Measurements from ENCODE around the gene SMIM38. TPM values are rescaled to one million over a fixed set of nuclear protein-coding genes. Genes with fewer than 3 reads are reported as not detected.

Gene SMIM38
- total RNA-seq, 1 experiment from 2014 or later: 0.54 TPM

DNA sequence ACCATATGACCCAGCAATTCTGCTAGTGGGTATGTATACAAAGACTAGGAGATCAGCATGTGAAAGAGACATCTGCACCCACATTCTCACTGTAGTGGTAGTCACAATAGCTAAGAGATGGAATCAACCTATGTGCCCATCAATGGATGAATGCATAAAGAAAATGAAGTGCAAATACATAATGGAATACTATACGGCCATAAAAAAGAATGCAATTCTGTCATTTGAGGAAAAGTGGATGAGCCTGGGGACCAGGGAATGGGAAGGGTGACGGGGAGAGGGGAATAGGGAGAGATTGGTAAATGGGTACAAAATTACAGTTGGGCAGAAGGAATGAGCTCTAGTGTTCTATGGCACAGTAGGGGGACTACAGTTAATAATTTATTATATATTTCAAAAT lies 26.7 kb upstream of the SMIM38 start (continued):
- TF ChIP-seq, protein P1, sequence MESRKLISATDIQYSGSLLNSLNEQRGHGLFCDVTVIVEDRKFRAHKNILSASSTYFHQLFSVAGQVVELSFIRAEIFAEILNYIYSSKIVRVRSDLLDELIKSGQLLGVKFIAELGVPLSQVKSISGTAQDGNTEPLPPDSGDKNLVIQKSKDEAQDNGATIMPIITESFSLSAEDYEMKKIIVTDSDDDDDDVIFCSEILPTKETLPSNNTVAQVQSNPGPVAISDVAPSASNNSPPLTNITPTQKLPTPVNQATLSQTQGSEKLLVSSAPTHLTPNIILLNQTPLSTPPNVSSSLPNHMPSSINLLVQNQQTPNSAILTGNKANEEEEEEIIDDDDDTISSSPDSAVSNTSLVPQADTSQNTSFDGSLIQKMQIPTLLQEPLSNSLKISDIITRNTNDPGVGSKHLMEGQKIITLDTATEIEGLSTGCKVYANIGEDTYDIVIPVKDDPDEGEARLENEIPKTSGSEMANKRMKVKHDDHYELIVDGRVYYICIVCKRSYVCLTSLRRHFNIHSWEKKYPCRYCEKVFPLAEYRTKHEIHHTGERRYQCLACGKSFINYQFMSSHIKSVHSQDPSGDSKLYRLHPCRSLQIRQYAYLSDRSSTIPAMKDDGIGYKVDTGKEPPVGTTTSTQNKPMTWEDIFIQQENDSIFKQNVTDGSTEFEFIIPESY (IDR thresholded peaks at IDR 0.05; ENCODE audit: extremely low read depth, insufficient replicate concordance, low read length): no peak

DNA sequence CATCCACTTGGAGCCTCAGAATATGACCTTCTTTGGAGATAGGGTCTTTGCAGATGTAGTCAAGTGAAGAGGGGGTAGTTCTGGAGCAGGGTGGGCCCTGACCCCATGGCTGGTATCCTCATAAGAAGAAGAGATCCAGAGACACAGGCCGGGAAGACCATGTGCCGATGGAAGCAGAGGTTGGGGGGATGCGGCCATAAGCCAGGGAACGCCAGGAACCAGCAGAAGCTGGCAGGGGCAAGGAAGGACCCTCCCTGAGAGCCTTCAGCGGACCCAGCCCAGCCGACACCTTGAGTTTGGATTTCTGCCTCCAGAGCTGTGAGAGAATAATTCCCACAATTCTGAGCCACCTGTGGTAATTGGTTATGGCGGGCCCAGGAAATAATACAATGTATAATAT lies 26.1 kb upstream of the SMIM38 start:
- TF ChIP-seq, protein P2, sequence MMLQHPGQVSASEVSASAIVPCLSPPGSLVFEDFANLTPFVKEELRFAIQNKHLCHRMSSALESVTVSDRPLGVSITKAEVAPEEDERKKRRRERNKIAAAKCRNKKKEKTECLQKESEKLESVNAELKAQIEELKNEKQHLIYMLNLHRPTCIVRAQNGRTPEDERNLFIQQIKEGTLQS (IDR thresholded peaks at IDR 0.05): no peak
- no peak for TF ChIP-seq EZH2phosphoT487 (IDR thresholded peaks at IDR 0.05; ENCODE audit: borderline replicate concordance)
- TF ChIP-seq, protein P1 (IDR thresholded peaks at IDR 0.05; ENCODE audit: extremely low read depth, insufficient replicate concordance, low read length): no peak
- TF ChIP-seq FOSL1 (IDR thresholded peaks at IDR 0.05; ENCODE audit: low read depth): no peak
- no peak for TF ChIP-seq EGR1 (IDR thresholded peaks at IDR 0.05; ENCODE audit: low read depth)
- TF ChIP-seq SRF (IDR thresholded peaks at IDR 0.05; ENCODE audit: low read depth): no peak
- no peak for TF ChIP-seq CEBPB (IDR thresholded peaks at IDR 0.05; ENCODE audit: low read depth)
- ChIA-PET POLR2A (no interaction called here), CTCF (interaction anchor here (2.5 kb wide), 1 partner anchor 10 kb away, joined by 11 read pairs; no protein-coding TSS in a partner anchor), RAD21 (ENCODE audit: low non-redundant PET in 1 of 2, low total read pairs in 2 of 2, uncharacterized antibody in 2 of 2, unreplicated experiment in 2 of 2) (no interaction called here)
- H3K79me2 ChIP-seq (ENCODE audit: insufficient read depth, low read length): no peaks in the 10 kb centered on the region
- no peaks in the 10 kb centered on the region for H4K20me1 ChIP-seq (ENCODE audit: insufficient read depth)
- no peak overlapping the region for H3K4me3 ChIP-seq (replicated peaks in 1 of 2; ENCODE audit: low read depth in 1 of 2, low read length in 2 of 2)
- H3K4me1 ChIP-seq (ENCODE audit: control insufficient read depth in 1 of 2, insufficient read depth in 2 of 2, low read length in 2 of 2): peaks cover 17 to 26% of the 10 kb centered on the region in 2 experiments
- H3K27me3 ChIP-seq (ENCODE audit: insufficient read depth, low read length): no peaks in the 10 kb centered on the region
- no peak overlapping the region for H3K27ac ChIP-seq (ENCODE audit: low read depth, low read length)
- no peak overlapping the region for H3K9ac ChIP-seq (ENCODE audit: low read length)
- no peak overlapping the region for H2AFZ ChIP-seq (ENCODE audit: low read depth, low read length, poor library complexity, severe bottlenecking)
- intact Hi-C loops (cut with micrococcal nuclease): no loop called here
- H3K36me3 ChIP-seq (ENCODE audit: control insufficient read depth in 1 of 2, insufficient read depth in 2 of 2, low read length in 2 of 2): no peaks in the 10 kb centered on the region
- H3K9me3 ChIP-seq (ENCODE audit: control insufficient read depth in 1 of 2, insufficient read depth in 1 of 2, low read depth in 1 of 2, low read length in 2 of 2): peaks cover 0 to 12% of the 10 kb centered on the region in 2 experiments; a peak in 1 of 4 replicates
- no peaks in the 10 kb centered on the region for H3K9me2 ChIP-seq (ENCODE audit: insufficient read depth)
- BruUV-seq (replicated peaks): no TSS peak
- H3K4me2 ChIP-seq (ENCODE audit: low read length): no peak overlapping the region
- ATAC-seq (no peak), DNase-seq (ENCODE audit: low read depth, low spot score) (no peak)
